SK-N-SH (cell line): ENCODE data around the gene AVPI1. TPM values are rescaled to one million over a fixed set of nuclear protein-coding genes. Genes with fewer than 3 reads are reported as not detected.

ENCODE experiments used
- CTCF ChIA-PET: fragments of 300-600, 350-600 bp; formaldehyde crosslinking; extraction: SDS; loops from one replicate; lab custom pipeline; 2021; lab: Yijun Ruan, JAX
- POLR2A ChIA-PET: fragments of 350-600 bp; sonication (Branson Sonifier 250); formaldehyde crosslinking; extraction: SDS; loops from one replicate; lab custom pipeline; 2020; ENCODE audit warnings: antibody characterized with exemption, inconsistent platforms; lab: Yijun Ruan, JAX
- DNase-seq: peaks from one replicate; pipeline ENCODE4 v3.0.0; 2012
- H2AFZ ChIP-seq: fragments of 200-600 bp; sonication (generic); 2 replicates; pipeline ENCODE4 v1.8.1; 2016; ENCODE audit warnings: antibody characterized with exemption, mild to moderate bottlenecking, low read depth
- H3F3A ChIP-seq: fragments of 200-600 bp; sonication (generic); replicated peaks from 2 replicates; pipeline ENCODE3; 2016; ENCODE audit warnings: antibody characterized with exemption, mild to moderate bottlenecking; ENCODE audit not compliant: insufficient read depth
- H3K27ac ChIP-seq, 2 experiments: fragments of 200-500 bp in 1 of 2; fragments of 200-600 bp in 1 of 2; sonication (Bioruptor generic) in 1 of 2; sonication (generic), shearing (Covaris generic) in 1 of 2; 2 replicates each; pipeline versions ENCODE4 v1.5.1 to v1.6.1; 2014 to 2016; ENCODE audit warnings: low read depth in 2 of 2, inconsistent platforms in 1 of 2, low read length in 1 of 2, mild to moderate bottlenecking in 1 of 2, mixed read lengths in 1 of 2
- H3K27me3 ChIP-seq: fragments of 200-600 bp; sonication (generic), shearing (Covaris generic); 2 replicates; pipeline ENCODE4 v1.6.1; 2016; ENCODE audit warnings: mixed run types; ENCODE audit not compliant: insufficient read depth
- H3K36me3 ChIP-seq, 2 experiments: fragments of 200-500 bp in 1 of 2; fragments of 200-600 bp in 1 of 2; sonication (Bioruptor generic) in 1 of 2; sonication (generic) in 1 of 2; replicated peaks in 1 of 2; 2 replicates each; pipeline versions ENCODE3 to v1.5.1; 2014 to 2016; ENCODE audit warnings: low read length in 1 of 2, mild to moderate bottlenecking in 1 of 2; ENCODE audit not compliant: insufficient read depth in 2 of 2, control insufficient read depth in 1 of 2
- H3K4me1 ChIP-seq, 2 experiments: fragments of 200-500 bp in 1 of 2; fragments of 200-600 bp in 1 of 2; sonication (Bioruptor generic) in 1 of 2; sonication (generic), shearing (Covaris generic) in 1 of 2; 2 replicates each; pipeline versions ENCODE4 v1.5.1 to v1.6.1; 2014 to 2016; ENCODE audit warnings: low read depth in 1 of 2, low read length in 1 of 2, mixed run types in 1 of 2; ENCODE audit not compliant: insufficient read depth in 2 of 2, control insufficient read depth in 1 of 2
- H3K4me2 ChIP-seq: fragments of 200-600 bp; sonication (generic), shearing (Covaris generic); 2 replicates; pipeline ENCODE4 v1.6.1; 2017; ENCODE audit warnings: mixed run types
- H3K4me3 ChIP-seq, 2 experiments: fragments of 200-500 bp in 1 of 2; fragments of 200-600 bp in 1 of 2; sonication (Bioruptor generic) in 1 of 2; sonication (generic), shearing (Covaris generic) in 1 of 2; 2 replicates each; pipeline versions ENCODE4 v1.5.1 to v1.8.1; 2014 to 2016; ENCODE audit warnings: low read depth in 2 of 2, inconsistent platforms in 1 of 2, low read length in 1 of 2, mild to moderate bottlenecking in 1 of 2, mixed read lengths in 1 of 2, moderate library complexity in 1 of 2
- H3K79me2 ChIP-seq: fragments of 200-600 bp; sonication (generic); 2 replicates; pipeline ENCODE4 v1.8.1; 2017; ENCODE audit warnings: mild to moderate bottlenecking; ENCODE audit not compliant: insufficient read depth
- H3K9ac ChIP-seq: fragments of 200-600 bp; sonication (generic); 2 replicates; pipeline ENCODE4 v1.6.1; 2017; ENCODE audit warnings: mixed run types
- H3K9me2 ChIP-seq: fragments of 200-600 bp; sonication (generic); 2 replicates; pipeline ENCODE4 v1.6.1; 2017; ENCODE audit warnings: mixed run types
- H3K9me3 ChIP-seq: fragments of 200-600 bp; sonication (generic); 2 replicates; pipeline ENCODE4 v1.6.1; 2017; ENCODE audit warnings: mixed run types, mild to moderate bottlenecking, moderate library complexity
- H4K20me1 ChIP-seq: fragments of 200-600 bp; sonication (generic); 2 replicates; pipeline ENCODE4 v1.6.1; 2017; ENCODE audit warnings: mild to moderate bottlenecking, mixed run types; ENCODE audit not compliant: insufficient read depth
- CHD2 ChIP-seq: fragments of 150-350 bp; IDR thresholded peaks from 2 replicates; pipeline ENCODE4 v1.6.1; 2018; ENCODE audit warnings: low read length; ENCODE audit not compliant: partially characterized antibody
- EP300 ChIP-seq, 2 experiments: IDR thresholded peaks; 2 replicates each; pipeline versions ENCODE4 v1.4.0 to v1.6.1; 2012; ENCODE audit warnings: borderline replicate concordance in 1 of 2, low read depth in 1 of 2, low read length in 1 of 2
- FOXJ3 ChIP-seq: sonication (generic); formaldehyde crosslinking; IDR thresholded peaks from 2 replicates; pipeline ENCODE4 v1.5.1; 2020; ENCODE audit warnings: mild to moderate bottlenecking, missing genetic modification reagents
- FOXM1 ChIP-seq: IDR thresholded peaks from 2 replicates; pipeline ENCODE4 v1.4.0; 2012; ENCODE audit warnings: low read depth, mild to moderate bottlenecking
- GABPA ChIP-seq: IDR thresholded peaks from 2 replicates; pipeline ENCODE4 v1.4.0; 2012; ENCODE audit warnings: low read depth, mild to moderate bottlenecking
- GATA2 ChIP-seq: sonication (generic); formaldehyde crosslinking; IDR thresholded peaks from 2 replicates; pipeline ENCODE4 v1.5.0; 2020; ENCODE audit warnings: mild to moderate bottlenecking, missing genetic modification reagents
- JUND ChIP-seq: IDR thresholded peaks from 2 replicates; pipeline ENCODE4 v1.4.0; 2012
- MEF2A ChIP-seq: IDR thresholded peaks from 2 replicates; pipeline ENCODE4 v1.4.0; 2012; ENCODE audit warnings: low read depth, borderline replicate concordance
- MXI1 ChIP-seq: IDR thresholded peaks from 2 replicates; pipeline ENCODE4 v1.6.1; 2012; ENCODE audit warnings: mild to moderate bottlenecking, low read depth, low read length, improper control_type of control experiment
- NFIC ChIP-seq: IDR thresholded peaks from 2 replicates; pipeline ENCODE4 v1.4.0; 2012; ENCODE audit warnings: borderline replicate concordance
- POLR2AphosphoS5 ChIP-seq: IDR thresholded peaks from 2 replicates; pipeline ENCODE4 v1.6.1; 2012; ENCODE audit warnings: low read depth, low read length
- RAD21 ChIP-seq: IDR thresholded peaks from 2 replicates; pipeline ENCODE4 v1.6.1; 2012; ENCODE audit warnings: mild to moderate bottlenecking, low read length
- RCOR1 ChIP-seq: fragments of 150-350 bp; IDR thresholded peaks from 2 replicates; pipeline ENCODE4 v1.6.1; 2017; ENCODE audit warnings: antibody characterized with exemption, low read length
- REST ChIP-seq: IDR thresholded peaks from 2 replicates; pipeline ENCODE4 v1.6.1; 2012; ENCODE audit warnings: mild to moderate bottlenecking, low read depth, low read length, moderate library complexity
- RXRA ChIP-seq: IDR thresholded peaks from 2 replicates; pipeline ENCODE4 v1.4.0; 2012; ENCODE audit warnings: low read depth, mild to moderate bottlenecking, borderline replicate concordance
- SIN3A ChIP-seq: IDR thresholded peaks from 2 replicates; pipeline ENCODE4 v1.6.1; 2012; ENCODE audit warnings: low read depth, mild to moderate bottlenecking, low read length, moderate library complexity, borderline replicate concordance
- TAF1 ChIP-seq: IDR thresholded peaks from 2 replicates; pipeline ENCODE4 v1.6.1; 2012; ENCODE audit warnings: low read depth, mild to moderate bottlenecking, low read length, moderate library complexity, borderline replicate concordance
- TCF12 ChIP-seq: IDR thresholded peaks from 2 replicates; pipeline ENCODE4 v1.4.0; 2012
- TEAD4 ChIP-seq: IDR thresholded peaks from 2 replicates; pipeline ENCODE4 v1.4.0; 2012; ENCODE audit warnings: mild to moderate bottlenecking, borderline replicate concordance; ENCODE audit not compliant: insufficient read depth
- YY1 ChIP-seq: IDR thresholded peaks from 2 replicates; pipeline ENCODE4 v1.4.0; 2012; ENCODE audit warnings: low read depth, mild to moderate bottlenecking
- WGBS: methylation state at CpG from one replicate; pipeline ENCODE4 v1.1.6; 2017; ENCODE audit warnings: low lambda C conversion rate; 5-methylcytosine and 5-hydroxymethylcytosine counted together
- polyA plus RNA-seq, 3 experiments: library from polyadenylated mRNA; depleted of rRNA; stranded (reverse); fragments of >200 nt; gene quantifications; 2 replicates each; pipeline ENCODE4 v1.2.3, GENCODE V29; 2012
- TF ChIP-seq, protein P1 (sequence below): IDR thresholded peaks from 2 replicates; pipeline ENCODE4 v1.4.0; 2012; ENCODE audit warnings: low read depth
- TF ChIP-seq, protein P2 (sequence below): fragments of 150-350 bp; IDR thresholded peaks from 2 replicates; pipeline ENCODE4 v1.6.1; 2016; ENCODE audit warnings: mild to moderate bottlenecking, low read depth, low read length

AVPI1 gene
- polyA plus RNA-seq, 1 of the 3 experiments (the other 2 are of a cell fraction), result 6.3 TPM

DNA sequence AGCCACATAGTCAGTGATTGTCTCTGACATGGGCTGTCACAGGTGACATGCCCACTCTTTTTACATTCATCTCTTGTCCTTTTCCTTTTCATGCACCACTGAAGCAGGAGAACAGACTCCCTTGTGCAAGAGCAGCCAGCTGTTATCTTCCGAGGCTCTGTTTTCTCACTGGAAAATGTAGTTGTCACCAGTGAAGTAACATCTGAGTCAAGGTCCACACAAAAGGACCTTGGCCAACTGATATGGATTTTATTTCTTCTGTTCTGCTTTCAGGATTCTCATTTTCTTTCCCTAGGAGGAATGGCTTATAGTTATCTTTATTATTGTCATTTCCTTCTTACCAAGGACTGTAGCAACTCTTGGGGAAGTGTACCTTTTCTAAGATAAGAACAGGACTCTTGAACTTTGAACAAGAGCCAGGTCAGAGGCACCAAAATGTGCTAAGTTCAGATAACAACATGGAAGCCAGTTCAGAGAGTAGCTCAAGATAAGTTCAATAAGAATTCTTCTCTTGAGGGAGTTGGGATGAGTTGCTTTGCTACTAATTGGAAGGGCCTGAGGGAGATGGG lies 22.7 kb downstream of the AVPI1 start:
- Histone ChIP-seq H3K9me2 (no peaks in the 10 kb centered on the region), H3K27me3 (no peaks in the 10 kb centered on the region), H3K36me3 (peaks cover 43 to 46% of the 10 kb centered on the region in 2 experiments), H3F3A (peaks cover 4% of the 10 kb centered on the region), H3K4me3 (no peak overlapping the region), H3K4me1 (peaks cover 0 to 5% of the 10 kb centered on the region in 2 experiments; a peak in 2 of 4 replicates), H3K27ac (no peak overlapping the region), H3K9ac (no peak overlapping the region), H2AFZ (no peak overlapping the region), H4K20me1 (no peaks in the 10 kb centered on the region), H3K4me2 (no peak overlapping the region), H3K9me3 (no peaks in the 10 kb centered on the region), H3K79me2 (peaks cover 5% of the 10 kb centered on the region)
- 89% methylated on average over 1 of the region's 1 CpG for WGBS
- ChIA-PET CTCF (interaction anchor here (8.6 kb wide), 1 partner anchor 14 kb away, joined by 71 read pairs; no protein-coding TSS in a partner anchor), POLR2A (no interaction called here)
- TF ChIP-seq MEF2A, result no peak
- no peak for TF ChIP-seq GABPA
- TF ChIP-seq JUND, result no peak
- TF ChIP-seq FOXM1, result no peak
- TF ChIP-seq YY1, result no peak
- no peak for TF ChIP-seq TAF1
- no peak for TF ChIP-seq RXRA
- TF ChIP-seq REST, result no peak
- no peak for TF ChIP-seq TEAD4
- TF ChIP-seq RCOR1, result no peak
- no peak for DNase-seq

- peak; percentile 78 for DNase-seq
- Histone ChIP-seq H3K4me1 (peaks cover 0 to 8% of the 10 kb centered on the region in 2 experiments; a peak in 2 of 4 replicates), H3K36me3 (peaks cover 42 to 60% of the 10 kb centered on the region in 2 experiments), H3F3A (peaks cover 4% of the 10 kb centered on the region), H3K4me3 (no peak overlapping the region), H3K9me3 (no peaks in the 10 kb centered on the region), H3K9me2 (no peaks in the 10 kb centered on the region), H3K27me3 (no peaks in the 10 kb centered on the region), H2AFZ (no peak overlapping the region), H3K4me2 (no peak overlapping the region), H3K79me2 (peaks cover 13% of the 10 kb centered on the region), H4K20me1 (no peaks in the 10 kb centered on the region), H3K27ac (peak overlapping the region; percentile 37 to 81; a peak in 3 of 4 replicates), H3K9ac (no peak overlapping the region)
- CTCF ChIA-PET, result interaction anchor here (1.2 to 2.0 kb wide), 5 partner anchors 17 to 51 kb away, joined by 3 to 6 read pairs (median 5); no protein-coding TSS in a partner anchor
- whole genome bisulfite sequencing, result 13% methylated on average over 1 of the region's 1 CpG
- POLR2A ChIA-PET, result interaction anchor here (0.8 to 1.1 kb wide), 4 partner anchors 16 to 24 kb away, joined by 3 to 6 read pairs (median 3); partner anchors contain the start of gene PI4K2A
- TF ChIP-seq POLR2AphosphoS5 (peak; percentile 70), GATA2 (CRISPR knock-in tag) (peak; percentile 48; the same call in 1 of the 2 replicates), NFIC (peak; percentile 71), FOXM1 (no peak), CHD2 (peak; percentile 98), RCOR1 (peak; percentile 95), FOXJ3 (peak; percentile 32; the same call in 1 of the 2 replicates), TCF12 (peak; percentile 97), MXI1 (peak; percentile 94), RAD21 (peak; percentile 18; the same call in 1 of the 2 replicates), RXRA (no peak), YY1 (no peak), TEAD4 (no peak), SIN3A (peak; percentile 75; the same call in 1 of the 2 replicates), EP300 (IDR thresholded peaks at IDR 0.05; ENCODE audit: borderline replicate concordance in 1 of 2, low read depth in 1 of 2, low read length in 1 of 2) (peak; percentile 44 to 93; a peak in 3 of 4 replicates)
- TF ChIP-seq, protein P1, sequence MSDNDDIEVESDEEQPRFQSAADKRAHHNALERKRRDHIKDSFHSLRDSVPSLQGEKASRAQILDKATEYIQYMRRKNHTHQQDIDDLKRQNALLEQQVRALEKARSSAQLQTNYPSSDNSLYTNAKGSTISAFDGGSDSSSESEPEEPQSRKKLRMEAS, result peak; percentile 99
- TF ChIP-seq, protein P2, sequence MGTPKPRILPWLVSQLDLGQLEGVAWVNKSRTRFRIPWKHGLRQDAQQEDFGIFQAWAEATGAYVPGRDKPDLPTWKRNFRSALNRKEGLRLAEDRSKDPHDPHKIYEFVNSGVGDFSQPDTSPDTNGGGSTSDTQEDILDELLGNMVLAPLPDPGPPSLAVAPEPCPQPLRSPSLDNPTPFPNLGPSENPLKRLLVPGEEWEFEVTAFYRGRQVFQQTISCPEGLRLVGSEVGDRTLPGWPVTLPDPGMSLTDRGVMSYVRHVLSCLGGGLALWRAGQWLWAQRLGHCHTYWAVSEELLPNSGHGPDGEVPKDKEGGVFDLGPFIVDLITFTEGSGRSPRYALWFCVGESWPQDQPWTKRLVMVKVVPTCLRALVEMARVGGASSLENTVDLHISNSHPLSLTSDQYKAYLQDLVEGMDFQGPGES, result no peak
These were observed 27.5 kb downstream of the AVPI1 start for GRCh38 chr10:97659589-97659988.
